T-helper 1 cell treated with Interleukin-12 subunit alpha and Interleukin-12 subunit beta and Interleukin-4 antibody, amounts not matched to agents 30 μg/mL and 1 μg/mL, for 36 hours (primary cell): ENCODE results near the gene MFSD1.

ENCODE experiments used
- H3K27ac Mint-ChIP-seq: one replicate; pipeline ENCODE4 v1.8.0; 2021; ENCODE audit warnings: mild to moderate bottlenecking, mixed read lengths
- H3K27me3 Mint-ChIP-seq: one replicate; pipeline ENCODE4 v1.8.0; 2021; ENCODE audit warnings: low read depth, mixed read lengths
- H3K36me3 Mint-ChIP-seq: one replicate; pipeline ENCODE4 v1.8.0; 2021; ENCODE audit warnings: low read depth, mixed read lengths
- H3K4me1 Mint-ChIP-seq: one replicate; pipeline ENCODE4 v1.8.0; 2021; ENCODE audit warnings: low read depth, mixed read lengths
- H3K4me3 Mint-ChIP-seq: one replicate; pipeline ENCODE4 v1.8.0; 2021; ENCODE audit warnings: mild to moderate bottlenecking, moderate library complexity, mixed read lengths
- H3K9me3 Mint-ChIP-seq: one replicate; pipeline ENCODE4 v1.8.0; 2021; ENCODE audit warnings: mixed read lengths

Gene MFSD1

GRCh38 chr3:158821847-158822246, 20.0 kb downstream of the MFSD1 start:
- Mint-ChIP-seq H3K36me3 (peaks cover 12% of the 10 kb centered on the region), H3K27ac (no peak overlapping the region), H3K4me3 (no peak overlapping the region), H3K27me3 (no peaks in the 10 kb centered on the region), H3K9me3 (no peaks in the 10 kb centered on the region), H3K4me1 (no peaks in the 10 kb centered on the region)

DNA sequence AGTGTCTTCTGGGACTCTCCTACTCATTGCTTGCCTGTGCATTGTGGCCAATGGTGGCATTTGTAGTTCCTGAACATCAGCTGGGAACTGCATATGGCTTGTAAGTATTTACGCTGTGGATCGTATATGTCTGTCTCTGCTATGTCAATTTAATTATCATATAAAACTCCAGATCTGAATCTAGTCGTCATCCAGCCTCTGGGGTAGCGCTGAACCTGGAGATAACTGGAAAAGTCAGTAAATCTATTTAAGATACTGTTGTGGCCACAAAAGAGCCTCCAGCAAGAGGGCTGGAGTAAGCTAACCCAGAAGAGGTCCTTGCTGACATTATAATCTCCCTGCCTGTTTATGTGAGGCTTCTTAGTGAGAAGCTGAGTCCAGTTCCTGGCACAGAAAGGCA, 21.6 kb downstream of the MFSD1 start:
- Mint-ChIP-seq H3K36me3 (peaks cover 12% of the 10 kb centered on the region), H3K27ac (no peak overlapping the region), H3K9me3 (no peaks in the 10 kb centered on the region), H3K4me1 (no peaks in the 10 kb centered on the region), H3K4me3 (no peak overlapping the region), H3K27me3 (no peaks in the 10 kb centered on the region)

DNA sequence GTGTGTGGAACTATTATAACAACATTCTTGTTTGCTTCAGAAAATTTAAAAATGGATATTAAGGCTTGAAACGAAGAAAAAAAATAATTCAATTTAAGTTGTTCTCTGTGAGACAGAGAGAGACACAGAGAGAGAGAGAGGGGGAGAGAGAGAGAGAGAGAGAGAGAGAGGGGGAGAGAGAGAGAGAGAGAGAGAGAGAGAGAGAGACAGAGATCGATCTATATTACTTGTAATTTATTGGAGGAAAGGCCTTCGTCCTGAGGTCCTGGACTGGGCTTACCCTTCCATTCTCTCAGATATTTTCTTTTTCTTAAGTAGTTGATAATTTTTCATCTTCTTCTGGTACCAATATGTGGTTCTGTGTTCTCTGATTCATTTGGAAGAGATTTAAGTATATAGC, 25.9 kb downstream of the MFSD1 start:
- Mint-ChIP-seq H3K27me3 (no peaks in the 10 kb centered on the region), H3K4me3 (no peak overlapping the region), H3K4me1 (no peaks in the 10 kb centered on the region), H3K27ac (no peak overlapping the region), H3K9me3 (no peaks in the 10 kb centered on the region), H3K36me3 (peaks cover 12% of the 10 kb centered on the region)

GRCh38 chr3:158830391-158830790, 28.5 kb downstream of the MFSD1 start:
- no peaks in the 10 kb centered on the region for H3K9me3 Mint-ChIP-seq
- H3K27ac Mint-ChIP-seq: no peak overlapping the region

DNA sequence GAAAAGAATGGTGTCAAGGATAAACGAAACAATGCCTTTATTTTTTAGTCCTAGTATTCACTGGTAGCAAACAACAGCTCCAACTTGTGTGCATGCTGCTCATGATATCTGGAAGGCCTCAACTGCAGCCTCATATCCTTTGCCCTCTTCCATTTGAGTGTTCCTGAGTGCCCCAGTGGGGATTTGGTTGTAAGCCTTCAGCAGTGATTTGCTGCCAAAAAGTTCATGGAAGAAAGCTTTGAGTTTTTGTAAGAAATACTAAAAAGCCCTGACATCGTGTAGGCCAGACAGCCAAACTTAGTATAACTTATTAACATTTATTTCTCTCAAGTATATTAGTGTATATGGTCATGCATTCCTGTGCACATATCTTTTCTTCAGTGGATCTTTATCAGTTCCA, 30.0 kb downstream of the MFSD1 start:
- H3K27ac Mint-ChIP-seq: no peak overlapping the region
- no peaks in the 10 kb centered on the region for H3K9me3 Mint-ChIP-seq
- H3K27me3 Mint-ChIP-seq: no peaks in the 10 kb centered on the region
- H3K36me3 Mint-ChIP-seq: peaks cover 8% of the 10 kb centered on the region
- H3K4me3 Mint-ChIP-seq: no peak overlapping the region
- no peaks in the 10 kb centered on the region for H3K4me1 Mint-ChIP-seq

More at GRCh38 chr3:158830391-158830790, 28.5 kb downstream of the MFSD1 start:
- H3K27me3 Mint-ChIP-seq: no peaks in the 10 kb centered on the region
- no peak overlapping the region for H3K4me3 Mint-ChIP-seq
- no peaks in the 10 kb centered on the region for H3K4me1 Mint-ChIP-seq
- peaks cover 8% of the 10 kb centered on the region for H3K36me3 Mint-ChIP-seq

DNA sequence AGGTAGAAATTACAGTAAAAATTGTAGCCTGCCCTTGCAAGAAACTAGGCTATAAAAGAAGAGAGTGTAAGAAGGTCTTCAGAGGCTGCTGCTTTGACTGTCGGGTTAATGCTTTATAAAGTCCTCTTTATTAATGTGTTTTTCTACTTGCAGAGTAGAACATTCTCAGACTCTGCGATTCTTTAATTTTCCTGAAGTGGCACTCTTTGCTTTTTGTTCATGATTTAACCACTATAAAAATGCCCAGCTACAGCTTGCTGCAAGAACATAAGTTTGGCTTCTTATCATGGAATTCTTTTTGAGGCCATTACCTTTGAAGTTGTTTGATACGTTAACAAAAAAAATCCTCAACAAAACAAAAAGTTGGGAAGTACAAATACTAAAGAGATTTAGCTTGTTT, 33.8 kb downstream of the MFSD1 start:
- peaks cover 2% of the 10 kb centered on the region for H3K36me3 Mint-ChIP-seq
- H3K4me3 Mint-ChIP-seq: no peak overlapping the region
- no peaks in the 10 kb centered on the region for H3K27me3 Mint-ChIP-seq
- H3K9me3 Mint-ChIP-seq: no peaks in the 10 kb centered on the region
- peaks cover 2% of the 10 kb centered on the region for H3K4me1 Mint-ChIP-seq
- no peak overlapping the region for H3K27ac Mint-ChIP-seq

- H3K9me3 Mint-ChIP-seq: no peaks in the 10 kb centered on the region
- H3K27ac Mint-ChIP-seq: no peak overlapping the region
- no peaks in the 10 kb centered on the region for H3K27me3 Mint-ChIP-seq
- no peaks in the 10 kb centered on the region for H3K36me3 Mint-ChIP-seq
- H3K4me1 Mint-ChIP-seq: peaks cover 2% of the 10 kb centered on the region
- no peak overlapping the region for H3K4me3 Mint-ChIP-seq
These were observed 34.5 kb downstream of the MFSD1 start for GRCh38 chr3:158836312-158836711.

DNA sequence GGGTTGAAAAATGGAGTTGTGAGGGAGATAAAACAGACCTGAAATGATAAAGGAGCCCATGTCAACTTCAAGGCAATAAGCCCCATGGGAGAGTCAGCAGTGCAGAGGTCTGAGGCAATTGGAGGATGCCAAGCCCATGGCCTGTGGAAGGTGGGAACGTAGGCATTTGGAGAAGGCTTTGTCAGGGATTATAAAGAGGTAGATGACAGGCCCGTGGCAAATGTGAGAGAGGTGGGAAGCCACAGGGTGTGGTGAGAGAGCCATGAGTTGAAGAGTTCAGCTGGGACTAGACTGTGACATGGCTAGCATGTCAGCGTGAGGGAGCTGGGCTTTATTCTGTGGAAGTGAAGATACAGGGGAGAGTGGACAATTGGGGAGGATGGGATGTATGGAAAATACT, 35.4 kb downstream of the MFSD1 start:
- H3K27ac Mint-ChIP-seq: no peak overlapping the region
- no peaks in the 10 kb centered on the region for H3K9me3 Mint-ChIP-seq
- H3K27me3 Mint-ChIP-seq: no peaks in the 10 kb centered on the region
- no peak overlapping the region for H3K4me3 Mint-ChIP-seq
- no peaks in the 10 kb centered on the region for H3K36me3 Mint-ChIP-seq
- peaks cover 2% of the 10 kb centered on the region for H3K4me1 Mint-ChIP-seq

- H3K9me3 Mint-ChIP-seq: no peaks in the 10 kb centered on the region
- H3K27me3 Mint-ChIP-seq: no peaks in the 10 kb centered on the region
- H3K4me3 Mint-ChIP-seq: no peak overlapping the region
- peaks cover 2% of the 10 kb centered on the region for H3K4me1 Mint-ChIP-seq
- H3K36me3 Mint-ChIP-seq: no peaks in the 10 kb centered on the region
- H3K27ac Mint-ChIP-seq: no peak overlapping the region
These were observed 38.1 kb downstream of the MFSD1 start for GRCh38 chr3:158839966-158840365.

DNA sequence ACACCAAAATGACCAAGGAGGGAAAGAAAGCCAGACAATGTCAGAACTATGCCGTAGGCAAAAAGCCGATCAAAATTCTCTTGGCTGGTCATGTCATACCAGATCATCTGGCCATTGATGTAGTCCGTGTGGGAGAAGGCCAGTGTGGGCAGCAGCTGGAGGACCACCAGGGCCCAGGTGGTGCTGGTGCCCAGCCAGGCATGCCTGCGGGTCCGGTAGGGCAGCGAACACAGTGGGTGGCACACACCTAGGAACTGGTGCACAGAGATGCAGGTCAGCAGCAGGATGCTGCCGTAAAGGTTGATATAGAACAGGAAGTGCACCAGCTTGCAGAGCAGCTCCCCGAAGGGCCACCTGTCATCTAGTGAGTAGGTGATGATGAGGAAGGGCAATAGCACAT, 39.5 kb downstream of the MFSD1 start:
- H3K36me3 Mint-ChIP-seq: no peaks in the 10 kb centered on the region
- H3K4me1 Mint-ChIP-seq: peaks cover 7% of the 10 kb centered on the region
- no peaks in the 10 kb centered on the region for H3K27me3 Mint-ChIP-seq
- no peak overlapping the region for H3K4me3 Mint-ChIP-seq
- H3K27ac Mint-ChIP-seq: no peak overlapping the region
- no peaks in the 10 kb centered on the region for H3K9me3 Mint-ChIP-seq

GRCh38 chr3:158842976-158843375, 41.1 kb downstream of the MFSD1 start:
- no peaks in the 10 kb centered on the region for H3K27me3 Mint-ChIP-seq
- peaks cover 16% of the 10 kb centered on the region for H3K4me1 Mint-ChIP-seq
- H3K9me3 Mint-ChIP-seq: no peaks in the 10 kb centered on the region
- H3K27ac Mint-ChIP-seq: no peak overlapping the region
- H3K4me3 Mint-ChIP-seq: no peak overlapping the region
- no peaks in the 10 kb centered on the region for H3K36me3 Mint-ChIP-seq

DNA sequence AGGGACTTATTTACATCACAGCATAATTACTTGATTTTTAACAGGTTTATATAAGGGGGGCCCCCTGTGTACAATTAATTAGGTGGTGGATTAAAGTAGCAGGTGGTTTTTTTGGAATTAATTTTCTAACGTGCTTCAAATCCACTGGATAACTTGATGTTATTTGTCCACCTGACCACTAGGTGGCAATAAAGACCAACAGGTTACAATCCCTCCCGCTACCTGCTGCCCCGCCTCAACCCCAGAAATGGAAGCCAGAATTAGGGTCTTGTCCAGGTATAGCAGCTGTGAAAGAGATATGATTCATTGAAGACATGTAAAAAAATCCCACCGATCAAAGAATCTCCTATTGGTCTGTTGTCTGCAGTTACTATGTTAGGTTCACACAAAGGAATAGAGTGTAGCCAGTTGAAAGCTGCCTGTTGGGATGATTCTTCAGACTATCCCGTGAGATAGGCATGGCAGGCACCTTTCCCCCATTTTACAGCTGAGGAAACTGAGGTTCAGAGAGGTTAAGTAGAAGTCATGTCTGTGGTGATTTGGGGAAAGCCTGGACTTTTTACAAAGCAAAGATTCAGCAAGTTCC, 44.0 kb downstream of the MFSD1 start:
- Mint-ChIP-seq H3K27me3 (no peaks in the 10 kb centered on the region), H3K4me1 (peaks cover 19% of the 10 kb centered on the region), H3K9me3 (no peaks in the 10 kb centered on the region), H3K27ac (no peak overlapping the region), H3K36me3 (no peaks in the 10 kb centered on the region), H3K4me3 (no peak overlapping the region)

DNA sequence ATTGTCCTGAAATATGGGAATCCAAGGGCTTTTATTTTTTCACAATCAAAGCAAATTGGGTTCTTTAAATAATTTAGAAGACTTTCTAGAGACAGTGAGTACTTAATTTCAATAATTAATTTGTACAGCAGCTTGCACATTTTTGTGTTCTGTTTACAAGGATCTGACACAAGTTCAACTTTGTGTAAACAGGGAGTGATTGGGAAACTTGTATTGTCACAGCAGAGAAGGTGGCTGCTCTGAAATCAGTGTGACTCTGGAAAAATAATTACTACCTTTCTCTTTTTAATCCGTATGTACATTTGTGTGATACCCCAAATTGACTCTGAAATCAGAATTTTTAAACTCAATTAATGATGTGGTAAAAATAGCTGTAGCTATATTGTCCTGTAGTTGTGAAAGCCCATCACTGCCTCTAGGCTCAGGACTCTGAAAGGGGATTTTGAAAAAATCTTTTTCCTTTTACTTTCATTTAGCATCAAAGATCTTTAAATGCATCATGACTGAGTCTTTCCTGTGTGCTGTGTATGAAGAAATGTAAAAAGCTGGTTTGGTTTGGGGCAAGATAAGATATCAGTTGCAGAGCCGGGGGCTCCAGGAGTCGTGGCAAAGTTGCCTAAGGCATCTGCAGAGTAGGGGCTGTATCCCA, 45.1 kb downstream of the MFSD1 start:
- Mint-ChIP-seq H3K4me1 (peaks cover 19% of the 10 kb centered on the region), H3K27ac (peak overlapping the region; percentile 72), H3K27me3 (no peaks in the 10 kb centered on the region), H3K4me3 (no peak overlapping the region), H3K9me3 (no peaks in the 10 kb centered on the region), H3K36me3 (no peaks in the 10 kb centered on the region)

GRCh38 chr3:158847452-158847821, 45.6 kb downstream of the MFSD1 start:
- H3K27ac Mint-ChIP-seq: peak overlapping the region; percentile 72
- H3K4me3 Mint-ChIP-seq: no peak overlapping the region
- H3K4me1 Mint-ChIP-seq: peaks cover 19% of the 10 kb centered on the region
- no peaks in the 10 kb centered on the region for H3K36me3 Mint-ChIP-seq
- no peaks in the 10 kb centered on the region for H3K9me3 Mint-ChIP-seq
- H3K27me3 Mint-ChIP-seq: no peaks in the 10 kb centered on the region

DNA sequence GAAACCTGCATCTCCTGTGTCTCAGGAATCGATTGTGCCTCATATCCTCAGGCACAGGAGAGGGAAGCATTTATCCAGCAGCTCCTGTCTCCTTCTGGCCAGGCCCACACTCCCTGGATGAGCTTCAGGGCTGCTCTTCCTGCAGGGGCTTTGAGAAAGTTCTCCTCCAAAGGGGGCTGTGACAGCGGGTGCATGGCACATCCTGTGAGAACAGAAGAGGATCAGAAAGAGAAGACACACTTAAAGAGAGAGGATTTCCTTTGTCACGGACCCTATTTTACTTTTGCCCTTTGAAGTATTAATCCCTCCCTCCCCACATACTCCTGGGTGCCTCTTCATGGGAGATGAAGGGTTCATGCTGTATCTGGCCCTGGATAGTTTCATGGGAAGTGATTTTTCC, 46.0 kb downstream of the MFSD1 start:
- peaks cover 19% of the 10 kb centered on the region for H3K4me1 Mint-ChIP-seq
- no peaks in the 10 kb centered on the region for H3K36me3 Mint-ChIP-seq
- H3K27me3 Mint-ChIP-seq: no peaks in the 10 kb centered on the region
- H3K27ac Mint-ChIP-seq: no peak overlapping the region
- H3K9me3 Mint-ChIP-seq: no peaks in the 10 kb centered on the region
- H3K4me3 Mint-ChIP-seq: no peak overlapping the region

- H3K9me3 Mint-ChIP-seq: no peaks in the 10 kb centered on the region
- peaks cover 19% of the 10 kb centered on the region for H3K4me1 Mint-ChIP-seq
- H3K4me3 Mint-ChIP-seq: no peak overlapping the region
- H3K27ac Mint-ChIP-seq: no peak overlapping the region
- no peaks in the 10 kb centered on the region for H3K36me3 Mint-ChIP-seq
- no peaks in the 10 kb centered on the region for H3K27me3 Mint-ChIP-seq
These were observed 47.9 kb downstream of the MFSD1 start for GRCh38 chr3:158849757-158850156.
